Measurements from ENCODE around the gene SIPA1L3. TPM values are rescaled to one million over a fixed set of nuclear protein-coding genes. Genes with fewer than 3 reads are reported as not detected.
A peak's percentile ranks its signal among the peaks of the same experiment; 100 is the strongest.

Gene SIPA1L3
- total RNA-seq, 1 donor from 2014 or later: 3.4 TPM

DNA sequence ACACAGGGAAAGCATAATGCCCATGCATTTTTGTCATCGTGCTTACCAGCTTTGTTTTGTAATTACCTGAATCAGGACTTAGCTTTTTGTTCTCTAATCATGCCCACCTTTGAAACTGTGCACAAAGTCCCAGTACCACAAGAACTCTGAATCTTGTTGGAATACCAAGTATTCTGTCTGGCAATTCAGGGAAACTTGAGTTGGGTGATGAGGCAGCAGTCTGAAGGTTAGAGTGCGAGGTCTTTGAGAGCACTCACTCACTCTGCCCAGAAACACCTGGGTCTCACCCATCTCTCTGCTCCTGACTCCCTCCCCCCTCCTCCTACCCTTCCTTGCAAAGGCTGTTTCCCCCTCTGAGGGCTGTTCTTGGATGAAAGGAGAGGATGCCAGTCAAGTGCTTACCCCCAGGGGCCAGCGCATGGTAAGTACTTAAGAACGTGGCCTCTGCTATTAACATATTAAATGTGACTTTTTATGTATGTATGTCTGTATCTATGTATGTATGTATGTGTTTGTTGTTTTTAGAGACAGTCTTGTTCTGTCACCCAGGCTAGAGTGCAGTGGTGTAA is 22.4 kb downstream of the SIPA1L3 start:
- H3K27me3 ChIP-seq (ENCODE audit: control insufficient read depth, insufficient read depth, low read length): no peaks in the 10 kb centered on the region
- H3K36me3 ChIP-seq (ENCODE audit: control insufficient read depth, insufficient read depth, low read length): no peaks in the 10 kb centered on the region
- no peak for DNase-seq (ENCODE audit: low read depth)
- TF ChIP-seq, protein P1, sequence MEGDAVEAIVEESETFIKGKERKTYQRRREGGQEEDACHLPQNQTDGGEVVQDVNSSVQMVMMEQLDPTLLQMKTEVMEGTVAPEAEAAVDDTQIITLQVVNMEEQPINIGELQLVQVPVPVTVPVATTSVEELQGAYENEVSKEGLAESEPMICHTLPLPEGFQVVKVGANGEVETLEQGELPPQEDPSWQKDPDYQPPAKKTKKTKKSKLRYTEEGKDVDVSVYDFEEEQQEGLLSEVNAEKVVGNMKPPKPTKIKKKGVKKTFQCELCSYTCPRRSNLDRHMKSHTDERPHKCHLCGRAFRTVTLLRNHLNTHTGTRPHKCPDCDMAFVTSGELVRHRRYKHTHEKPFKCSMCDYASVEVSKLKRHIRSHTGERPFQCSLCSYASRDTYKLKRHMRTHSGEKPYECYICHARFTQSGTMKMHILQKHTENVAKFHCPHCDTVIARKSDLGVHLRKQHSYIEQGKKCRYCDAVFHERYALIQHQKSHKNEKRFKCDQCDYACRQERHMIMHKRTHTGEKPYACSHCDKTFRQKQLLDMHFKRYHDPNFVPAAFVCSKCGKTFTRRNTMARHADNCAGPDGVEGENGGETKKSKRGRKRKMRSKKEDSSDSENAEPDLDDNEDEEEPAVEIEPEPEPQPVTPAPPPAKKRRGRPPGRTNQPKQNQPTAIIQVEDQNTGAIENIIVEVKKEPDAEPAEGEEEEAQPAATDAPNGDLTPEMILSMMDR (IDR thresholded peaks at IDR 0.05; ENCODE audit: insufficient read depth, low read length, severe bottlenecking): no peak
- H3K4me3 ChIP-seq (ENCODE audit: low read depth, low read length): no peak overlapping the region
- FAIRE-seq: no peak

DNA sequence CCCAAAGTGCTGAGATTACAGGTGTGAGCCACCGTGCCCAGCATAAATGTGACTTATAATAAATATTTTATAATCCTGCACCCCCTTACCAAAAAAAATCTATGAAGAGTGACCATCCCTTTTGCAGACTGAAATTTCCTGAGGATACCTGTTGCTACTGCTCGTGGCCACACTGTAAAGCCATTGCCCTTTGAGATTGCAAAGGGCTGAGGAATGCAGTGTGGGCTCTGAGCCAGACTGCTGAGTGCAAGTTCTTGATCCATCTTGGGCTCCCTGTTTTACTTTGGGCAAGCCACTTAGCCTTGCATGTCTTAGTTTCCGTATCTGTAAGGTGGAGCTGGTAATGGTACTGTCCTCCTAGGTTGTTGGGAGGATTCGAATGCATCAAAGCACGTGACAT is 23.4 kb downstream of the SIPA1L3 start:
- H3K36me3 ChIP-seq (ENCODE audit: control insufficient read depth, insufficient read depth, low read length): no peaks in the 10 kb centered on the region
- FAIRE-seq: no peak
- H3K27me3 ChIP-seq (ENCODE audit: control insufficient read depth, insufficient read depth, low read length): no peaks in the 10 kb centered on the region
- H3K4me3 ChIP-seq (ENCODE audit: low read depth, low read length): no peak overlapping the region
- DNase-seq (ENCODE audit: low read depth): no peak
- TF ChIP-seq, protein P1 (IDR thresholded peaks at IDR 0.05; ENCODE audit: insufficient read depth, low read length, severe bottlenecking): no peak

DNA sequence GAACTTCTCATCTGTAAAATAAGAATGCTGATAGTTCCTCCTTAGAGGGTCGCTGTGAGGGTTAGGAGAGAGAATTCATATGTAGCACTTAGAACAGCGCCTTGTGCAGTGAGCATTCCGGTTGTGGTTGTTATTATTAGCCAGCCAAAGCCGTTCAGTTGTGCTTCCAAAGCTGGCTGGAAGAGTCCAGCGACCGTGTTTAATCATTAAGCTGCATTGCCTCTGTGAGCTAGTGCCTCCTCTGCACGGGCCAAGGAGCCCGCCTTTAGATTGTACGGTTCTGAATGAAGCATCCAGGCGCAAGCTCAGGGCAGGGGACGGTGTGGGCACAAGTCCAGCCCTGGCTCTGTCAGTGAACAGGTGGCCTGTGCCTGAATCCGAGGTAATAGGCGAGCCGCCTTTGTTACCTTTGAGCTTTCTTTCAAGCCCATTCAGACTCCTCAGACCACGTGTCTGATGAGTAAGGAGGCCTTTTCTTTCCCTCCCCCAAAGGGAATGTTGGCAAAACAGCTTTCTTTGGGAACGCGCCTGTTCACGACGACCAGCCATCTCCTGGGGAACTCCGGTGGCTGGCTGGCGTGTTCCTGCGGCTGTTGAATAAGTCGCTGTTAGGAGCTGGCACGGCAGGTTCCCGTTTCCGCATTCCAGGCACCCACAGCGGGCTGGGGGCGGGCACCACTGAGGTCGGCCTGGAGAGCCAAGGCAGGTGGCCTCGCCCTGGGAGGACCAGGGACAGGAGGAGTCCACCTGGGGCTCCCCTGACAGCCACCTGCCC is 25.1 kb downstream of the SIPA1L3 start:
- H3K4me3 ChIP-seq (ENCODE audit: low read depth, low read length): peak overlapping the region; percentile 4
- DNase-seq (ENCODE audit: low read depth) (peak; percentile 95), FAIRE-seq (peak; percentile 79)
- H3K27me3 ChIP-seq (ENCODE audit: control insufficient read depth, insufficient read depth, low read length): no peaks in the 10 kb centered on the region
- TF ChIP-seq, protein P1 (IDR thresholded peaks at IDR 0.05; ENCODE audit: insufficient read depth, low read length, severe bottlenecking): no peak
- H3K36me3 ChIP-seq (ENCODE audit: control insufficient read depth, insufficient read depth, low read length): no peaks in the 10 kb centered on the region

DNA sequence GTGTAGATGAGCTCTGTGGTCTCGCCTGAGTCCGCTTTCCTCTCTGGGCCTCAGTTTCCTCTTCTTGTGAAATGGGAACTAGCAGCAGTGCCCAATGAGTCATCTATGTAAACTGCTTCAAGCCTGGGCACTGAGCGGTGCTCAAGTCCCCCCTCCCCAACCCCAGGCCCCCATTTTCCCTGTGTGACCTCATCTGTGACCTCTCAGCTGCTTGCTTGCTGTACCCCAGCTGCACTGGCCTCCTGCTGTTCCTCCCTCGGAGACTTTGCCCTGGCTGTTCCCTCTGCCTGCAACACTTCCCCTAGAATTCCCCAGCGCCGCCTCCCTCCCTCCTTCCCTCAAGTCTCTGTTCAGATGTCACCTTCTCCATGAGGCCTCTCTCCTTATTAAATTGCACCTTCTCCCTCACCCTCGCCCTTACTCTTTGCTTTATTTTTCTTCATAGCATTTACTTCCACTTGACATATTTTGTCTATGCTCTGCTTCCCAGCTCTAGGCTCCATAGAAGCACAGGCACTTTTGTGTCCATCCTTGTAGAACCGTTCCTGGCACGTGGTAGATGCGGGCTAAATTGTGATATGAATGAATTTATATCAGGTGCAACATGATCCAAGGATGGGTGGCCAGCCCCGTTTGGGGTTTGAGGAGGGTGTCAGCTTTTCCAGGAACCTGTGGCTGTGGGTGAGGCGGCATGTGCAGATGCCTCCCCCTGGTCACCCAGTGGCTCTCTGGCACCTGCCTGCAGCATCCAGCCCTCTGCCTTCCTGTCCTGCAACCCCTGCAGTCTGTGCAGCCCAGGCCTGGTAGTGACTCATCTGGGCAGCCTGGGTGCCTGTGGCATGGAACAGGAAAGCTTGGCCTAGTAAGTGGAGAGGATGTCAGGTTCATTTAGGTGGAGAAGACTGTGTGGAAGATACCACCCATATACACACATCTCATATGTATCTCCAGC is 26.3 kb downstream of the SIPA1L3 start:
- FAIRE-seq: no peak

DNA sequence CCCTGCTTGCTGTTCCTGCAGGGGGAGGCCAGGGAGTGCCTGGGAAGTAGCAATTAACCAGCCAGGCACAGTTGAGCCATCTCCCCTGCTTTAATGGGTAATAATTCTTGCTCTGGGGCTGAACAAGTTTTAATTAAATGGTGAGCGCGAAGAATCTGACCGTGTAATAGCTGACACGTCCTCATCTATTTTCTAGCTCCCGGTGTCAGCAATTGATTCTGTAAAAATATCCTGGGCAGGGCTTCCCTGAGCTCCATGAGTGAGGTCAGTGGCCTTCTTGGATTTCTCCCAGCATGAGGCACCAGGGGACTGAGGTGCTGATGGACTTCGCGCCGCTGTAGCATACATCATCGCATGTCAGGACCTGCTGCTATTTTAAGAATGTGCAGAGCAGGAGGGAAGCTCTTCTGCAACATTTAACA is 26.9 kb downstream of the SIPA1L3 start:
- H3K4me3 ChIP-seq (ENCODE audit: low read depth, low read length): no peak overlapping the region
- no peaks in the 10 kb centered on the region for H3K27me3 ChIP-seq (ENCODE audit: control insufficient read depth, insufficient read depth, low read length)
- FAIRE-seq: no peak
- H3K36me3 ChIP-seq (ENCODE audit: control insufficient read depth, insufficient read depth, low read length): no peaks in the 10 kb centered on the region
- TF ChIP-seq, protein P1 (IDR thresholded peaks at IDR 0.05; ENCODE audit: insufficient read depth, low read length, severe bottlenecking): no peak
- peak; percentile 76 for DNase-seq (ENCODE audit: low read depth)

More for the DNA sequence above, 26.3 kb downstream of the SIPA1L3 start:
- peak overlapping the region; percentile 1 for H3K4me3 ChIP-seq (ENCODE audit: low read depth, low read length)
- H3K27me3 ChIP-seq (ENCODE audit: control insufficient read depth, insufficient read depth, low read length): no peaks in the 10 kb centered on the region
- H3K36me3 ChIP-seq (ENCODE audit: control insufficient read depth, insufficient read depth, low read length): no peaks in the 10 kb centered on the region
- peak; percentile 73 for DNase-seq (ENCODE audit: low read depth)
- TF ChIP-seq, protein P1 (IDR thresholded peaks at IDR 0.05; ENCODE audit: insufficient read depth, low read length, severe bottlenecking): no peak
